HepG2 (cell line): ENCODE data around the gene TEAD1. TPM values are rescaled to one million over a fixed set of nuclear protein-coding genes. Genes with fewer than 3 reads are reported as not detected.

Experiments
- ATAC-seq: fragments of 200-7000 bp; cut with Tn5 transposase; 3 replicates; pipeline ENCODE4 v1.9.1; 2020; ENCODE audit warnings: mild to moderate bottlenecking, moderate library complexity
- BruUV-seq: library from RNA; stranded (reverse); fragments of 400-500 nt; replicated peaks from 2 replicates; lab custom pipeline; 2021; lab: Mats Ljungman, UMichigan
- CTCF ChIA-PET: fragments of 300-600 bp; formaldehyde crosslinking; extraction: SDS; loops from one replicate; lab custom pipeline; 2021; ENCODE audit warnings: low total read pairs, inconsistent platforms, low intra/inter-chr PET ratio; lab: Yijun Ruan, JAX
- POLR2A ChIA-PET: fragments of 350-600 bp; sonication (Branson Sonifier 250); formaldehyde crosslinking; loops from one replicate; lab custom pipeline; 2020; ENCODE audit warnings: antibody characterized with exemption, inconsistent platforms; lab: Yijun Ruan, JAX
- DNase-seq: peaks from one replicate; pipeline ENCODE4 v3.0.0-alpha.2; 2015; ENCODE audit warnings: low spot score
- FAIRE-seq: peaks from 3 replicates; lab custom pipeline; 2011; peaks lifted over from hg19 to GRCh38; lab: Jason Lieb, UNC
- H2AFZ ChIP-seq: one replicate; pipeline ENCODE4 v1.6.1; 2011; ENCODE audit warnings: low read length, inconsistent platforms
- H3K27ac ChIP-seq: fragments of 300-600 bp; 3 replicates; pipeline ENCODE4 v1.8.0; 2011; ENCODE audit warnings: mixed run types, mild to moderate bottlenecking, mixed read lengths, low read length, inconsistent platforms; ENCODE audit not compliant: insufficient read depth; ENCODE audit errors: extremely low read length
- H3K27me3 ChIP-seq, 2 experiments: fragments of 200-600 bp in 1 of 2; 2 replicates in 1 of 2; 3 replicates in 1 of 2; pipeline versions ENCODE4 v1.6.0 to v1.8.0; 2011; ENCODE audit warnings: low read length in 2 of 2, mild to moderate bottlenecking in 2 of 2, moderate library complexity in 2 of 2, inconsistent platforms in 1 of 2; ENCODE audit not compliant: insufficient read depth in 2 of 2, control insufficient read depth in 1 of 2
- H3K36me3 ChIP-seq, 2 experiments: fragments of 200-600 bp in 1 of 2; replicated peaks in 1 of 2; 2 replicates in 1 of 2; 3 replicates in 1 of 2; pipeline versions ENCODE4 v1.5.1 to v1.8.0; 2011; ENCODE audit warnings: low read length in 2 of 2, inconsistent platforms in 1 of 2; ENCODE audit not compliant: insufficient read depth in 2 of 2, control insufficient read depth in 1 of 2
- H3K4me1 ChIP-seq: 2 replicates; pipeline ENCODE4 v1.5.1; 2012; ENCODE audit warnings: low read length, inconsistent platforms; ENCODE audit not compliant: insufficient read depth
- H3K4me2 ChIP-seq: 2 replicates; pipeline ENCODE4 v1.6.0; 2011; ENCODE audit warnings: low read depth, low read length, inconsistent platforms
- H3K4me3 ChIP-seq, 3 experiments: fragments of 200-600 bp in 1 of 3; sonication (generic), shearing (Covaris generic) in 1 of 3; replicated peaks in 1 of 3; 2 replicates each; pipeline ENCODE4 v1.5.1; 2011 to 2016; ENCODE audit warnings: low read length in 3 of 3, inconsistent platforms in 2 of 3, low read depth in 2 of 3, mild to moderate bottlenecking in 2 of 3, control low read depth in 1 of 3, mixed read lengths in 1 of 3; ENCODE audit not compliant: insufficient read depth in 1 of 3
- H3K79me2 ChIP-seq: one replicate; pipeline ENCODE4 v1.6.1; 2011; ENCODE audit warnings: low read length, inconsistent platforms; ENCODE audit not compliant: insufficient read depth
- H3K9ac ChIP-seq: 2 replicates; pipeline ENCODE4 v1.6.0; 2011; ENCODE audit warnings: mild to moderate bottlenecking, low read depth, low read length, inconsistent platforms; ENCODE audit not compliant: insufficient read depth
- H3K9me3 ChIP-seq: 2 replicates; pipeline ENCODE4 v1.5.1; 2012; ENCODE audit warnings: mild to moderate bottlenecking, low read length
- H4K20me1 ChIP-seq: 2 replicates; pipeline ENCODE4 v1.6.0; 2011; ENCODE audit warnings: inconsistent platforms, mild to moderate bottlenecking, low read length, moderate library complexity; ENCODE audit not compliant: insufficient read depth
- FOXA1 ChIP-seq, 2 experiments: fragments of 450-650 bp in 1 of 2; sonication (generic) in 1 of 2; formaldehyde crosslinking in 1 of 2; IDR thresholded peaks; 2 replicates each; pipeline versions ENCODE4 v1.4.0 to v1.6.1; 2016 to 2020; ENCODE audit warnings: missing genetic modification reagents in 1 of 2
- KLF9 ChIP-seq: IDR thresholded peaks from 2 replicates; pipeline ENCODE4 v1.6.1; 2016; ENCODE audit warnings: low read depth
- MAF1 ChIP-seq: sonication (generic); formaldehyde crosslinking; IDR thresholded peaks from 2 replicates; pipeline ENCODE4 v1.5.0; 2020; ENCODE audit warnings: missing genetic modification reagents, borderline replicate concordance
- NR3C1 ChIP-seq: sonication (generic); formaldehyde crosslinking; IDR thresholded peaks from 2 replicates; pipeline ENCODE4 v1.4.0; 2020; ENCODE audit warnings: missing genetic modification reagents
- NRL ChIP-seq: sonication (generic); formaldehyde crosslinking; IDR thresholded peaks from 2 replicates; pipeline ENCODE4 v1.5.0; 2020; ENCODE audit warnings: missing genetic modification reagents, mild to moderate bottlenecking, moderate library complexity, borderline replicate concordance
- PATZ1 ChIP-seq: sonication (generic); formaldehyde crosslinking; IDR thresholded peaks from 2 replicates; pipeline ENCODE4 v1.4.0; 2020; ENCODE audit warnings: missing genetic modification reagents
- SIX1 ChIP-seq: sonication (generic); formaldehyde crosslinking; IDR thresholded peaks from 2 replicates; pipeline ENCODE4 v1.4.0; 2020; ENCODE audit warnings: missing genetic modification reagents, borderline replicate concordance
- SKIL ChIP-seq: sonication (generic); formaldehyde crosslinking; IDR thresholded peaks from 2 replicates; pipeline ENCODE4 v1.8.0; 2022; ENCODE audit warnings: missing genetic modification reagents, mild to moderate bottlenecking, moderate library complexity, borderline replicate concordance
- ZNF235 ChIP-seq: sonication (generic); formaldehyde crosslinking; IDR thresholded peaks from 2 replicates; pipeline ENCODE4 v1.8.1; 2023; ENCODE audit warnings: mild to moderate bottlenecking, missing genetic modification reagents, borderline replicate concordance
- ZNF263 ChIP-seq: sonication (generic); formaldehyde crosslinking; IDR thresholded peaks from 2 replicates; pipeline ENCODE4 v1.4.0; 2020; ENCODE audit warnings: missing genetic modification reagents
- WGBS: methylation state at CpG from one replicate; pipeline ENCODE4 v1.1.6; 2017; ENCODE audit warnings: low lambda C conversion rate; 5-methylcytosine and 5-hydroxymethylcytosine counted together
- in situ Hi-C: cut with HindIII; loops from 2 replicates; pipeline ENCODE4 v1.10.0; 2017; ENCODE audit warnings: low pct_unique_long_range_greater_than_20kb; ENCODE audit not compliant: extremely low pct_ligation_motif_present
- intact Hi-C: fragments of 100-400 bp; cut with micrococcal nuclease; formaldehyde crosslinking; loops from one replicate; pipeline ENCODE4 v1.10.0; 2022; ENCODE audit not compliant: unreplicated experiment
- polyA plus RNA-seq, 8 experiments: library from polyadenylated mRNA; depleted of rRNA in 3 of 8; stranded (reverse) in 7 of 8; unstranded in 1 of 8; fragments of >200 nt; fragmentation: Illumina TruSeq in 4 of 8; extraction: Trizol in 4 of 8; gene quantifications; 2 replicates each; pipeline versions ENCODE4 v1.2.1 to v1.2.3, GENCODE V29; 2011 to 2016; ENCODE audit warnings: low read depth in 4 of 8, missing spikeins in 1 of 8, mixed read lengths in 1 of 8; ENCODE audit not compliant: insufficient read depth in 1 of 8
- total RNA-seq, 5 experiments: library from RNA; depleted of rRNA; stranded (reverse); fragments of >200 nt; fragmentation: Illumina TruSeq; extraction: Trizol; gene quantifications; 2 replicates each; pipeline ENCODE4 v1.2.3, GENCODE V29; 2016; ENCODE audit warnings: low read depth in 1 of 5

Gene TEAD1
- total and polyA plus RNA-seq, 2 of the 13 experiments (the other 11 are each of a cell fraction or from before 2014, with no cell fraction given) = 20.1 to 30.5 TPM

- no peaks in the 10 kb centered on the region for H3K79me2 ChIP-seq
- DNase-seq (peak; percentile 3), ATAC-seq (no peak; the same call in 2 of the 3 replicates), FAIRE-seq (no peak)
- 10% methylated on average over 8 of the region's 8 CpGs for WGBS
- no peak overlapping the region for H2AFZ ChIP-seq
- BruUV-seq = no TSS peak
- CTCF ChIA-PET = no interaction called here
- no peak overlapping the region for H3K27ac ChIP-seq
- POLR2A ChIA-PET = interaction anchor here (1.2 kb wide), 1 partner anchor 28 kb away, joined by 3 read pairs; no protein-coding TSS in a partner anchor
- in situ Hi-C loops = no loop called here
- no peaks in the 10 kb centered on the region for H3K27me3 ChIP-seq
- no peak overlapping the region for H3K9ac ChIP-seq
- H3K4me1 ChIP-seq = peaks cover 34% of the 10 kb centered on the region
- intact Hi-C loops = no loop called here
- no peaks in the 10 kb centered on the region for H4K20me1 ChIP-seq
- H3K4me3 ChIP-seq = no peak overlapping the region; a peak in 1 of 6 replicates
- H3K9me3 ChIP-seq = no peaks in the 10 kb centered on the region
- H3K4me2 ChIP-seq = peak overlapping the region; percentile 24; the same call in 1 of the 2 replicates
- H3K36me3 ChIP-seq = no peaks in the 10 kb centered on the region
- TF ChIP-seq NRL (CRISPR knock-in tag) (no peak), SKIL (CRISPR knock-in tag) (no peak), ZNF263 (CRISPR knock-in tag) (peak; percentile 84), ZNF235 (CRISPR knock-in tag) (no peak), FOXA1 (IDR thresholded peaks at IDR 0.05) (no peak), FOXA1 (CRISPR knock-in tag; IDR thresholded peaks at IDR 0.05) (peak; percentile 47), NR3C1 (CRISPR knock-in tag) (no peak), MAF1 (CRISPR knock-in tag) (no peak), PATZ1 (CRISPR knock-in tag) (no peak), KLF9 (CRISPR knock-in tag) (no peak), SIX1 (CRISPR knock-in tag) (peak; percentile 95)
These were observed 305.9 kb downstream of the TEAD1 start for GRCh38 chr11:12979928-12980689.
